Esophagus muscularis mucosa (tissue), 3 donors: ENCODE measurements around the gene THSD7A.

Experiments used
- CTCF ChIP-seq, 3 experiments: fragments of 200-600 bp in 2 of 3; fragments of 450-650 bp in 1 of 3; sonication (generic) in 2 of 3; IDR thresholded peaks; one replicate each; pipeline ENCODE4 v1.5.1; 2017 to 2019; ENCODE audit warnings: antibody characterized with exemption in 3 of 3, mild to moderate bottlenecking in 2 of 3, moderate library complexity in 1 of 3
- EP300 ChIP-seq: sonication (generic); formaldehyde crosslinking; IDR thresholded peaks from one replicate; pipeline ENCODE4 v1.6.1; 2017; ENCODE audit warnings: antibody characterized with exemption

- TF ChIP-seq CTCF (IDR thresholded peaks at IDR 0.05), result no peak
- TF ChIP-seq EP300, result no peak
Observed at GRCh38 chr7:11529382-11529781, 302.6 kb downstream of the THSD7A start.
